ENCODE data around the gene TWIST1. TPM values are rescaled to one million over a fixed set of nuclear protein-coding genes. Genes with fewer than 3 reads are reported as not detected.
A peak's percentile ranks its signal among the peaks of the same experiment; 100 is the strongest.

The TWIST1 gene
- total RNA-seq, 1 donor from 2014 or later = not detected

DNA sequence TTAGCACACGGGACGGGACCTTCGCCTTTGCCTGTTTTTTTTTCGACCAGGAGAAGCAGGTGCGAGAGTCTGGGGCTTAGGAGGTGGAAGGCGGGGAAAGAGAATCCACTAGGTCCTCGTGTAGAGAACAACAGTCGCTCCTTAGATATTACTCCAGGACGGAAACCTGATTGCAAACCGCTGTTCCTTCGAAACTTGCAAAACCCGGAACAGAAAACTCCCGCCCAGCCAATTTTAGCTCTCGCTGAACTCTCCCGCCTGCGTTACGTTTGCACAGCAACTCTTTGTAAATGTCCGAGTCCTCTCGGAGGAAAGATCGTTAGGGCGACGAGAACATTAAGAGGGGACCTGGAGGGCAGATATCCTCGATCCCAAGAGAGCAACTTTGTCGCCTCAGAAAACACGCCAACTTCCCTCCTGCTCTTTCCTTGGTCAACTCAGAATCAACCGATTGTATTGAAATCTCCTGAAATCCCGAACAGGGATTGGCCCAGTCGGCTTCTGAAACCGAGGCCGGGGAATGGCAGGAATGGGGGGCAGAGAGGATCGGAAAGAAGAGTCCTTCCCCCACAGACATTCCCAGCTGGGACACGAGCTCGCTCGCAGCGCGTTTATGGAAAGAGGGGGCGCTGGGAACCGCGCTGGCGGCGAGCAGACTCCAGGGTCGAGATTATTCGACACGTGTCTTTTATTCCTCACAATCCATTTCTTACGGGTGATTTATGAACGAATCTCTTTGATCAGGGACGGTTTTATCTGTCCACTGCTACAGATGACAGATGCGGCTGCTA is 9.9 kb downstream of the TWIST1 start:
- intact Hi-C loops (cut with DNase I) = no loop called here
- peak overlapping the region; percentile 45 for H3K4me3 ChIP-seq
- H3K4me1 ChIP-seq = peaks cover 18% of the 10 kb centered on the region
- no peak overlapping the region for H3K27ac ChIP-seq
- no peaks in the 10 kb centered on the region for H3K9me3 ChIP-seq
- ATAC-seq = peak in 1 of 2 donors; percentile 35
- H3K36me3 ChIP-seq = no peaks in the 10 kb centered on the region
- TF ChIP-seq, protein P1, sequence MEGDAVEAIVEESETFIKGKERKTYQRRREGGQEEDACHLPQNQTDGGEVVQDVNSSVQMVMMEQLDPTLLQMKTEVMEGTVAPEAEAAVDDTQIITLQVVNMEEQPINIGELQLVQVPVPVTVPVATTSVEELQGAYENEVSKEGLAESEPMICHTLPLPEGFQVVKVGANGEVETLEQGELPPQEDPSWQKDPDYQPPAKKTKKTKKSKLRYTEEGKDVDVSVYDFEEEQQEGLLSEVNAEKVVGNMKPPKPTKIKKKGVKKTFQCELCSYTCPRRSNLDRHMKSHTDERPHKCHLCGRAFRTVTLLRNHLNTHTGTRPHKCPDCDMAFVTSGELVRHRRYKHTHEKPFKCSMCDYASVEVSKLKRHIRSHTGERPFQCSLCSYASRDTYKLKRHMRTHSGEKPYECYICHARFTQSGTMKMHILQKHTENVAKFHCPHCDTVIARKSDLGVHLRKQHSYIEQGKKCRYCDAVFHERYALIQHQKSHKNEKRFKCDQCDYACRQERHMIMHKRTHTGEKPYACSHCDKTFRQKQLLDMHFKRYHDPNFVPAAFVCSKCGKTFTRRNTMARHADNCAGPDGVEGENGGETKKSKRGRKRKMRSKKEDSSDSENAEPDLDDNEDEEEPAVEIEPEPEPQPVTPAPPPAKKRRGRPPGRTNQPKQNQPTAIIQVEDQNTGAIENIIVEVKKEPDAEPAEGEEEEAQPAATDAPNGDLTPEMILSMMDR (IDR thresholded peaks at IDR 0.05) = no peak
- no peak for DNase-seq
- H3K27me3 ChIP-seq (ENCODE audit: low read depth) = peaks cover 94% of the 10 kb centered on the region

DNA sequence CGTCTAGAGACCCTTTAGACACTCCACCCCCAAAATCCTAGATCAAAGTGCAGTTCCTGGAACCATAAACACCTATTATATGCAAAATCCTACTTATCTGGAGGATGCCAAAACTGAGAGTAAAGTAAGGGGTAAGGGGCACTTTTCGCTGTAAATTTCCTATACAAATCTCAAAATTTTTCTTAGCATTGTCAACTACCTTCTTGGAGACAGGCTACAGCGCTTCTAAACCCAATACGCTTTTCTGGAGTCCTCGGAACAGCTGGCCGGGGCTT is 10.4 kb downstream of the TWIST1 start:
- Histone ChIP-seq H3K27ac (no peak overlapping the region), H3K4me1 (peaks cover 18% of the 10 kb centered on the region), H3K27me3 (ENCODE audit: low read depth) (peaks cover 94% of the 10 kb centered on the region), H3K9me3 (no peaks in the 10 kb centered on the region), H3K4me3 (peak overlapping the region; percentile 45), H3K36me3 (no peaks in the 10 kb centered on the region)
- TF ChIP-seq, protein P1 (IDR thresholded peaks at IDR 0.05) = no peak
- intact Hi-C loops (cut with DNase I) = no loop called here
- DNase-seq (no peak), ATAC-seq (peak in 1 of 2 donors; percentile 11)

DNA sequence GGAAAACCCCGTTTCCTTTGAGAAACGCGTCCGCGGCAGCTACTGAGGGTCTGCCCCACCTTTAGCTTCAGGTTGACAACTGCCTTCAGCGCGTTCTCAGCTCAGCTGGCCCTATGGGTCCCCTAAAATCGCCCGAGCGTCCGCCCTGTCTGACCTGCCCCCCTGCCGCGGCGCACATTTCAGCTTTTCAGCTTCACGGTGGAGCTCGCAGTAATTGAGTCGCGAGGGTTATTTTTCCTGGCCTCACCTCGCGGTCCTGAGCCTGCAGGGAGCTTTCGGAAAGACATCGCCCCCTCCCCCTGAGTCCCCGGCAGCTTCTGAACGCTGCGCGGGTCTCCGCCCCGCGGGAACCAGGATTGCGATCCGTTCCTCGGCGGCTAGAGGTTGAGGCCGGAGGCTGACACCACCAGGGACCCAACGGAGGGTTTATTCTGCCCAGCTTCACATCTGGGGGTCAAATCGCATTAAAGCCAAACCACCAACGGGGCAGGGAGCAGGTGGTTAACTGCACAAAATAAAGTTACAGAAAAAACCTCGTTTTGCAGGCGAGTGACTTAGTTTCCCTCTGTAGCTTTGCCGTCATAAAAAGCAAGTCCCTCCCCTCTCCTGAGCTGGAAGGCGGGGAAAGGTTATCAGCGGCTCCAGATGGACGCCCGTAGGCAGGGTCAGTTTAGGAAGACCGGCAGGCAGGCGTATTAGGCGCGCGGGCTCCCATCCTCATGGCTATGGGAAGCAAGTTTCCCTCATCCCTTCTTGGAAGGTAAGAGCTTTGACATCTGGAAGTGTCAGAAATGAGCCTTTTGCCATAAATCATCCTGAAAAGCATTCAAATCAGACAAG is 11.0 kb downstream of the TWIST1 start:
- Histone ChIP-seq H3K27me3 (ENCODE audit: low read depth) (peaks cover 95% of the 10 kb centered on the region), H3K9me3 (no peaks in the 10 kb centered on the region), H3K4me1 (peaks cover 18% of the 10 kb centered on the region), H3K36me3 (no peaks in the 10 kb centered on the region), H3K4me3 (peak overlapping the region; percentile 29), H3K27ac (no peak overlapping the region)
- DNase-seq = no peak
- intact Hi-C loops (cut with DNase I) = no loop called here
- TF ChIP-seq, protein P1 (IDR thresholded peaks at IDR 0.05) = no peak
- ATAC-seq = peak in 1 of 2 donors; percentile 16

DNA sequence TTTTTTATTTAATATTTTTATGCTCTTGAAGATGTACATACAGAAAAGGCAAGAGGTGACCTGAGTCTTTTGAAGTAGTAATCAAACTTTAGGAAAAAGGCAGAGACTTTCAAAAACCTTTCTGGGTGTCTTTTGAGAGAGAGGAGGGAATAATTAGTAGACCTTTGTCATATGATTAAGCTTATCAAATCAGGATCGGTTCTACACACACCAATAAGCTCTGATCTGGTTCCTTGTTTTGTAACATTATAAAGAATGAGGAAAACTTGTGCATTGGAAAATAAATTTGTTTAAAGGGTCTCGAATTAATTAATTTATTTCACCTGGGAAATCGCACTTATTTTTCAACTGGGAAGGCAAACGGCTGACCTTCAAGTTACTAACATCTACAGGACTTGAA is 11.9 kb downstream of the TWIST1 start:
- ATAC-seq (no peak), DNase-seq (no peak)
- intact Hi-C loops (cut with DNase I) = no loop called here
- Histone ChIP-seq H3K27ac (no peak overlapping the region), H3K27me3 (ENCODE audit: low read depth) (peaks cover 87% of the 10 kb centered on the region), H3K4me1 (peaks cover 18% of the 10 kb centered on the region), H3K9me3 (no peaks in the 10 kb centered on the region), H3K36me3 (no peaks in the 10 kb centered on the region), H3K4me3 (no peak overlapping the region)
- TF ChIP-seq, protein P1 (IDR thresholded peaks at IDR 0.05) = no peak

DNA sequence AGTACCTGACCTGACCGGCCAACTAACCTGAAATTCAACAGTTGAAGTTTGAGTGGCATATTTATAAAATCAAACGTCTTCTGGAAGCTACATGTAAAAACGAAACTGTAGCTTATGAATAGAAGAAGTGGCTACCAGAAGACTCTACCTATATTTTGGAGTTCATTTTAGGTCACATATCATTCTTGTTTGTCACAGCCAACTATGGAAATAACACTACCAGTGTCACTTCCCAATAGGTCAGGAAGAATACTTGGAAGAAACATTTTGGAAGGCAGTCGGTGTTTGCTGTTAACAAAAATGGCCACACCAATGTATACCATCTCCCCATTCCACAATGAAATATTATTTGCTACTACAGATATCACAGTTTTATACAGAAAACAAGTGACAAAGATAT is 12.6 kb downstream of the TWIST1 start:
- Histone ChIP-seq H3K4me3 (no peak overlapping the region), H3K9me3 (no peaks in the 10 kb centered on the region), H3K27ac (no peak overlapping the region), H3K36me3 (no peaks in the 10 kb centered on the region), H3K27me3 (ENCODE audit: low read depth) (peaks cover 79% of the 10 kb centered on the region), H3K4me1 (peaks cover 18% of the 10 kb centered on the region)
- ATAC-seq = no peak
- TF ChIP-seq, protein P1 (IDR thresholded peaks at IDR 0.05) = no peak
- intact Hi-C loops (cut with DNase I) = no loop called here
- DNase-seq = no peak
